Spleen (tissue), 11 donors: Measurements from ENCODE around the gene LRFN2. TPM values are rescaled to one million over a fixed set of nuclear protein-coding genes. Genes with fewer than 3 reads are reported as not detected.

Source experiments
- DNase-seq: peaks from one replicate; pipeline ENCODE4 v3.0.0-alpha.2; 2020
- H3K27ac ChIP-seq, 8 donors: fragments of 200-600 bp; sonication (generic) in 7 of 8; 1 replicate in 4 of 8; 2 replicates in 4 of 8; pipeline versions ENCODE4 v1.5.0 to v1.8.0; 2016 to 2021; ENCODE audit warnings: inconsistent platforms in 4 of 8, mild to moderate bottlenecking in 4 of 8, moderate library complexity in 1 of 8
- H3K27me3 ChIP-seq, 7 donors: fragments of 200-600 bp; sonication (generic) in 6 of 7; replicated peaks in 1 of 7; 1 replicate in 4 of 7; 2 replicates in 3 of 7; pipeline versions ENCODE4 v1.5.0 to v1.8.0; 2016 to 2021; ENCODE audit warnings: inconsistent platforms in 3 of 7, mild to moderate bottlenecking in 1 of 7
- H3K36me3 ChIP-seq, 6 donors: fragments of 200-600 bp; sonication (generic) in 5 of 6; 1 replicate in 4 of 6; 2 replicates in 2 of 6; pipeline versions ENCODE4 v1.5.0 to v1.8.0; 2016 to 2021; ENCODE audit warnings: inconsistent platforms in 2 of 6
- H3K4me1 ChIP-seq, 6 donors: fragments of 200-600 bp; sonication (generic) in 5 of 6; 1 replicate in 3 of 6; 2 replicates in 3 of 6; pipeline versions ENCODE4 v1.5.0 to v1.8.0; 2016 to 2021; ENCODE audit warnings: inconsistent platforms in 3 of 6
- H3K4me3 ChIP-seq, 8 donors: fragments of 200-600 bp; sonication (generic) in 7 of 8; 1 replicate in 4 of 8; 2 replicates in 4 of 8; pipeline versions ENCODE4 v1.5.0 to v1.8.0; 2016 to 2021; ENCODE audit warnings: inconsistent platforms in 4 of 8, mild to moderate bottlenecking in 4 of 8, moderate library complexity in 2 of 8
- H3K9me3 ChIP-seq, 8 donors: fragments of 200-600 bp; sonication (generic) in 7 of 8; 1 replicate in 4 of 8; 2 replicates in 4 of 8; pipeline versions ENCODE4 v1.5.0 to v1.8.0; 2016 to 2021; ENCODE audit warnings: inconsistent platforms in 4 of 8
- POLR2A ChIP-seq, 3 donors: fragments of 450-650 bp; IDR thresholded peaks; one replicate each; pipeline ENCODE4 v1.5.1; 2017; ENCODE audit warnings: antibody characterized with exemption in 3 of 3, mild to moderate bottlenecking in 1 of 3
- POLR2AphosphoS5 ChIP-seq, 3 donors: sonication (generic); formaldehyde crosslinking; IDR thresholded peaks; one replicate each; pipeline ENCODE4 v1.5.1; 2017; ENCODE audit warnings: antibody characterized with exemption in 3 of 3
- WGBS, 5 donors: extraction: QIAGEN DNeasy Blood & Tissue Kit in 3 of 5; methylation state at CpG; one replicate each; pipeline versions ENCODE4 v1.1.5 to v1.1.7; 2013 to 2018; 5-methylcytosine and 5-hydroxymethylcytosine counted together
- intact Hi-C: fragments of 100-400 bp; cut with DNase I; formaldehyde crosslinking; loops from one replicate; pipeline ENCODE4 v1.15.0; 2023; ENCODE audit warnings: low total_unique reads
- polyA plus RNA-seq, 3 donors: library from polyadenylated mRNA; stranded (reverse); fragments of 200-250 nt; gene quantifications; one replicate each; pipeline ENCODE4 v1.2.1, GENCODE V29; 2013
- total RNA-seq, 7 donors: library from RNA; depleted of rRNA in 3 of 7; stranded (reverse); fragments of >200 nt in 3 of 7; fragmentation: NEBNext Ultra II Directional in 4 of 7; extraction: Animal tissue kit (Norgen Biotek cat#: 25700) in 4 of 7; gene quantifications; one replicate each; pipeline versions ENCODE4 v1.1.0 to v1.2.1, GENCODE V29; 2016 to 2021
- TF ChIP-seq, protein P1 (sequence below), 11 experiments: fragments of 200-600 bp in 7 of 11; fragments of 450-650 bp in 4 of 11; sonication (generic) in 4 of 11; IDR thresholded peaks in 8 of 11; conservative IDR thresholded peaks in 3 of 11; 1 replicate in 7 of 11; 2 replicates in 4 of 11; pipeline versions ENCODE4 v1.4.0 to v1.8.0; 2016 to 2021; ENCODE audit warnings: antibody characterized with exemption in 11 of 11, inconsistent platforms in 4 of 11, mild to moderate bottlenecking in 1 of 11
- donor health status: healthy with polysubstance abuse.
- donor health status: DM: no; HTN: no; CAD: no; lungs with moderate emphysema.
- donor health status: DM: no; HTN: no; CAD: no.
- donor health status: Bipolar disorder and iron deficiency.
- donor health status: healthy.
- donor health status: DM: no; HTN: no; CAD: no.
- donor health status: DM: yes; HTN: yes; CAD: no.

LRFN2 gene
- total and polyA plus RNA-seq, 10 donors, result 0.05 to 6.0 (median 1.3) TPM

DNA sequence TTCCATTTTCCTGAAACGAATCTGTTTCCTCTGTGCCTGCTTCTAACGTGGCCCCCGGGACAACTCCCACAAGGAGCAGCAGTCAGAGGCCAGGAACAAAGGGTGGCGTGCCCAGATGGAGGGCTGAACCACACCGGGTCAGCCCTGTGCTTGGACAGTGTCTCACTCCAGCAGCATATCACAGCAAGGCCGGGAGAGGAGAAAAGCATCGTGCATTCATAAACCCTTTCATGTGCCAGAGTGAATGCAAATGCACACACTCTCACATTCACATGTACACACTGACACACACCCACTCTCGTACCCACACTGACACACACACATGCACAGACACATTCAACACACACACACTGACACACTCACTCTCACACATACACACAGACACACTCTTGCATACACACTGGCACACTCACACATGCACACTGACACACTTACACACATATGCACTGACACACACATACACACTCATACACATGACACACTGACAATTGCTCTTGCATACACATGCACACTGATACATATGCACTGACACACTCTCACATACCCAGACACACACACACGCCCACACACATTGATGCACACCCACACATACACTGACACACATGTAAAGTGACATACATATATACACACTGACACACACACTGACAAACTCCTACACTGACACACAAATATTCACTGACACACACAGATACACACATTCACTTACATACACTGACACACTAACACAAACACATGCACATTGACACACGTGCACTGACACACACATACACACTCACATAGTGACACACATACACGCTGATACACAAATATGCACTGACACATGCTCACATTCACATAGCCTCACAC, 237.0 kb downstream of the LRFN2 start:
- no peaks in the 10 kb centered on the region for H3K36me3 ChIP-seq
- H3K27ac ChIP-seq, result no peak overlapping the region
- no peaks in the 10 kb centered on the region for H3K9me3 ChIP-seq
- H3K4me1 ChIP-seq, result peaks cover 0 to 30% (median 10%) of the 10 kb centered on the region in 6 donors
- H3K27me3 ChIP-seq, result no peaks in the 10 kb centered on the region
- 66 to 75% (median 70%) methylated on average over 9 to 11 of the region's 11 CpGs for WGBS, 5 donors
- no peak for DNase-seq
- intact Hi-C loops, result no loop called here
- TF ChIP-seq POLR2AphosphoS5 (IDR thresholded peaks at IDR 0.05) (no peak), POLR2A (IDR thresholded peaks at IDR 0.05) (no peak)
- TF ChIP-seq, protein P1, sequence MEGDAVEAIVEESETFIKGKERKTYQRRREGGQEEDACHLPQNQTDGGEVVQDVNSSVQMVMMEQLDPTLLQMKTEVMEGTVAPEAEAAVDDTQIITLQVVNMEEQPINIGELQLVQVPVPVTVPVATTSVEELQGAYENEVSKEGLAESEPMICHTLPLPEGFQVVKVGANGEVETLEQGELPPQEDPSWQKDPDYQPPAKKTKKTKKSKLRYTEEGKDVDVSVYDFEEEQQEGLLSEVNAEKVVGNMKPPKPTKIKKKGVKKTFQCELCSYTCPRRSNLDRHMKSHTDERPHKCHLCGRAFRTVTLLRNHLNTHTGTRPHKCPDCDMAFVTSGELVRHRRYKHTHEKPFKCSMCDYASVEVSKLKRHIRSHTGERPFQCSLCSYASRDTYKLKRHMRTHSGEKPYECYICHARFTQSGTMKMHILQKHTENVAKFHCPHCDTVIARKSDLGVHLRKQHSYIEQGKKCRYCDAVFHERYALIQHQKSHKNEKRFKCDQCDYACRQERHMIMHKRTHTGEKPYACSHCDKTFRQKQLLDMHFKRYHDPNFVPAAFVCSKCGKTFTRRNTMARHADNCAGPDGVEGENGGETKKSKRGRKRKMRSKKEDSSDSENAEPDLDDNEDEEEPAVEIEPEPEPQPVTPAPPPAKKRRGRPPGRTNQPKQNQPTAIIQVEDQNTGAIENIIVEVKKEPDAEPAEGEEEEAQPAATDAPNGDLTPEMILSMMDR (IDR thresholded peaks at IDR 0.05 in 8 of 11, conservative IDR thresholded peaks at IDR 0.05 in 3 of 11), result no peak
- H3K4me3 ChIP-seq, result no peak overlapping the region

DNA sequence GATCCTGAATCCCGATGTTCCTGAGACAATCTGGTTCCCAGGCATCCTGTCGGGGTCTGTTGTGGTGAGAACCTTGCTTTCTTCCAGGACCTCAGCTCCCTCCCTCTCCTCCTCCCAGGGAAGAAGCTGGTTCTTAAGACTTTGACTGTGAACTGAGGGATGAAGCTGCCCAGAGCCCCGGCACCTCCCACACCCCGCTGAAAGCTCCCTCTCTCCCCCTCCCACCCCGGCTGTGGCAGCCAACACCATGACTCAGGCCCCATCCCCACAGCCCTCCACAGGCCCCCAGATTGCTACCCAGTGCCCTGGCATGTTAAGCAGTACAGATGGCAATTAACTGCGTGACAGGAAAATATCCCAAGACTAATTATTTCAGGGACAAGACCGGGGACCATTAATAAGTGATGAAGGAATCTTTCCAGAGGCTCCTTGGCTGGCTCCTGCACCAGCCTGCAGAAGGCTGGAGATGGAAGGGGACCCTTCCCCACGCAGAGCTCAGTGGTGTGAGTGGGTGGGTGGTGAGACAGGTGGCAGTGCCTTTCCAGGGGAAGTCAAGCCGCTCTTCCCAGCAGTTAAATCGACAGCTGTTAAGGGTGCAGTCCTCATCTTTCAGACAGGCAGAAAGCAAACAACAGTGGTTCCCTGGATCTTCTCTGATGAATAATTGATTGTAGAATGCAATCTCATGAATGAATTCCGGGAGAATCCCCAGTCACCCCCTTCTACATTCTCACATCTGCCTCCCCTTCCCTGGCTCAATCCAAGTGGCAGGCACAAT, 237.9 kb downstream of the LRFN2 start:
- H3K9me3 ChIP-seq, result no peaks in the 10 kb centered on the region
- intact Hi-C loops, result no loop called here
- peaks cover 0 to 30% (median 10%) of the 10 kb centered on the region in 6 donors for H3K4me1 ChIP-seq
- no peaks in the 10 kb centered on the region for H3K36me3 ChIP-seq
- no peaks in the 10 kb centered on the region for H3K27me3 ChIP-seq
- TF ChIP-seq, protein P1 (IDR thresholded peaks at IDR 0.05 in 8 of 11, conservative IDR thresholded peaks at IDR 0.05 in 3 of 11), result no peak
- TF ChIP-seq POLR2AphosphoS5 (IDR thresholded peaks at IDR 0.05) (no peak), POLR2A (IDR thresholded peaks at IDR 0.05) (no peak)
- DNase-seq, result no peak
- no peak overlapping the region for H3K4me3 ChIP-seq
- 53 to 69% (median 65%) methylated on average over 11 of the region's 11 CpGs for WGBS, 5 donors
- H3K27ac ChIP-seq, result no peak overlapping the region

DNA sequence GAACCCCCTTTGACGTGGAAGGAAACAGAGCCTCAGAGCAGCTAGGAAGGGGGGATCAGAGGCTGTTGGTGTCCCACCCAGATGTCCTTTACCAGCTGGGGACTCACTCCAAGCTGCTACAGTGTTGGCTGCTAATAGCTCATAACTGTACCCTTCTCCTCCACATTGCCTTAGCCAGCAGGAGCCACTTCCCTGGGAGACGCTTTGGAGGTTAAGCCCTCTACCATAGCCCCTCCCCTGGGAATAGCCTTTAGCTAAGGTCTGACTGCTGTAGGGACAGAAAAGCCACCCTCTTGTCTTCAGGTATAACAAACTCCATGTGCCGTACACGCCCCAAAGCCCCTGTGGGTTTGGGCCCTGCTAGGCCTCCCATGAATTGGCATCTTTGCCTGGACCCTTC, 238.6 kb downstream of the LRFN2 start:
- intact Hi-C loops, result no loop called here
- no peak for DNase-seq
- no peak overlapping the region for H3K4me3 ChIP-seq
- TF ChIP-seq, protein P1 (IDR thresholded peaks at IDR 0.05 in 8 of 11, conservative IDR thresholded peaks at IDR 0.05 in 3 of 11), result no peak
- TF ChIP-seq POLR2AphosphoS5 (IDR thresholded peaks at IDR 0.05), result no peak
- TF ChIP-seq POLR2A (IDR thresholded peaks at IDR 0.05), result no peak
- no peaks in the 10 kb centered on the region for H3K9me3 ChIP-seq
- no peaks in the 10 kb centered on the region for H3K36me3 ChIP-seq
- WGBS, 5 donors, result 76 to 92% (median 88%) methylated on average over 3 to 4 of the region's 4 CpGs
- no peaks in the 10 kb centered on the region for H3K27me3 ChIP-seq
- H3K27ac ChIP-seq, result no peak overlapping the region
- peaks cover 0 to 30% (median 10%) of the 10 kb centered on the region in 6 donors for H3K4me1 ChIP-seq

DNA sequence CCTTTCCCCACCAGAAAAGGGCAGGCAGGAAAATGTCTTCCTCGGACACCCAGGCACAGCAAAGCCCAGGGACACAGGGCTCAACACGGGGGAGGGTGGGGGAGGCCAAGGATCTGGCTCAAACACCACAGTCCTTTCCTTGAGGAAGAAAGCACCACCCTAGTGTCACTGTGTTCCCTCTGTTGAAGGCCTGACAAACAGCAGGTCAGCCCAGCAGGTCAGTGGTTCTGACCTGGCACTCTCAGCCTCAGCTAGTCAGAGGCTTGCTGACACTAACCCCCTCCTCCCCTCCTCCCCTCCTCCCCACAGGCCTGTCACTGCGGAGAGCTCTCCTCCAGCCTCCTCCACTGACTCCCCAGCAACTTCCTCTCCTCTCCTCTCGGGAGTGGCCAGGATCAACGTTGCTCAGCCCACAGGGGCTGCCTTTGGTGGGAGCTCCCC, 239.6 kb downstream of the LRFN2 start:
- no peak for TF ChIP-seq POLR2A (IDR thresholded peaks at IDR 0.05)
- TF ChIP-seq POLR2AphosphoS5 (IDR thresholded peaks at IDR 0.05), result peak in 1 of 3 donors; percentile 43
- TF ChIP-seq, protein P1 (IDR thresholded peaks at IDR 0.05 in 8 of 11, conservative IDR thresholded peaks at IDR 0.05 in 3 of 11), result no peak
- Histone ChIP-seq H3K27me3 (no peaks in the 10 kb centered on the region), H3K4me1 (peaks cover 0 to 20% (median 8%) of the 10 kb centered on the region in 6 donors), H3K4me3 (no peak overlapping the region), H3K36me3 (no peaks in the 10 kb centered on the region), H3K27ac (peak overlapping the region in 1 of 8 donors; percentile 41), H3K9me3 (no peaks in the 10 kb centered on the region)
- no peak for DNase-seq
- WGBS, 5 donors, result 19 to 41% (median 31%) methylated on average over 4 to 5 of the region's 5 CpGs
- intact Hi-C loops, result no loop called here
